K562 (cell line): ENCODE data around the gene PIP4K2A. TPM values are rescaled to one million over a fixed set of nuclear protein-coding genes. Genes with fewer than 3 reads are reported as not detected.

Experiments
- ATAC-seq: fragments of 200-7000 bp; cut with Tn5 transposase; 3 replicates; pipeline ENCODE4 v1.9.1; 2020; ENCODE audit warnings: moderate library complexity
- BruUV-seq: library from RNA; stranded (reverse); fragments of 400-500 nt; replicated peaks from 2 replicates; lab custom pipeline; 2021; lab: Mats Ljungman, UMichigan
- CTCF ChIA-PET: fragments of 300-600 bp; formaldehyde crosslinking; extraction: SDS; loops from one replicate; lab custom pipeline; 2021; ENCODE audit warnings: low intra/inter-chr PET ratio; lab: Yijun Ruan, JAX
- POLR2A ChIA-PET: fragments of 300-600, 350-650 bp; sonication (Branson Sonifier 250); formaldehyde crosslinking; extraction: SDS; loops from one replicate; lab custom pipeline; 2021; ENCODE audit warnings: antibody characterized with exemption, inconsistent platforms; lab: Yijun Ruan, JAX
- DNase-seq, 4 experiments: peaks; one replicate each; pipeline versions ENCODE4 v3.0.0 to v3.0.0-alpha.2; 2011 to 2018; ENCODE audit warnings: low spot score in 3 of 4, mixed read lengths in 3 of 4; ENCODE audit errors: extremely low read depth in 1 of 4
- FAIRE-seq: peaks from 2 replicates; lab custom pipeline; 2011; peaks lifted over from hg19 to GRCh38; lab: Jason Lieb, UNC
- H2AFZ ChIP-seq: 2 replicates; pipeline ENCODE4 v1.6.0; 2011; ENCODE audit warnings: low read depth, low read length, control low read depth, inconsistent platforms
- H3K27ac ChIP-seq: fragments of 200-600 bp; 3 replicates; pipeline ENCODE4 v1.8.0; 2011; ENCODE audit warnings: low read depth, mild to moderate bottlenecking, control low read depth, inconsistent platforms, low read length, moderate library complexity, mixed read lengths; ENCODE audit errors: extremely low read depth
- H3K27me3 ChIP-seq, 2 experiments: fragments of 300-600 bp in 1 of 2; 2 replicates in 1 of 2; 3 replicates in 1 of 2; pipeline versions ENCODE4 v1.6.0 to v1.8.0; 2011; ENCODE audit warnings: inconsistent platforms in 2 of 2, low read length in 2 of 2, mild to moderate bottlenecking in 1 of 2, mixed read lengths in 1 of 2, moderate library complexity in 1 of 2; ENCODE audit not compliant: control insufficient read depth in 2 of 2, insufficient read depth in 2 of 2
- H3K36me3 ChIP-seq: fragments of 300-600 bp; 3 replicates; pipeline ENCODE4 v1.8.0; 2011; ENCODE audit warnings: mild to moderate bottlenecking, low read length, inconsistent platforms; ENCODE audit not compliant: control insufficient read depth, insufficient read depth
- H3K4me1 ChIP-seq, 2 experiments: fragments of 200-600 bp in 1 of 2; replicated peaks in 1 of 2; 2 replicates in 1 of 2; 3 replicates in 1 of 2; pipeline versions ENCODE4 v1.5.1 to v1.8.0; 2011; ENCODE audit warnings: inconsistent platforms in 2 of 2, low read length in 2 of 2, mild to moderate bottlenecking in 1 of 2, mixed read lengths in 1 of 2, moderate library complexity in 1 of 2; ENCODE audit not compliant: control insufficient read depth in 2 of 2, insufficient read depth in 2 of 2
- H3K4me2 ChIP-seq: 2 replicates; pipeline ENCODE4 v1.6.1; 2011; ENCODE audit warnings: low read length, control low read depth, inconsistent platforms, mixed read lengths; ENCODE audit not compliant: insufficient read depth
- H3K4me3 ChIP-seq: fragments of 200-600 bp; sonication (generic), shearing (Covaris generic); 2 replicates; pipeline ENCODE4 v1.5.1; 2016; ENCODE audit warnings: control low read depth, inconsistent platforms
- H3K79me2 ChIP-seq: fragments of 200-600 bp; 3 replicates; pipeline ENCODE4 v1.8.0; 2011; ENCODE audit warnings: low read length, inconsistent platforms; ENCODE audit not compliant: control insufficient read depth, insufficient read depth
- H3K9ac ChIP-seq, 2 experiments: 2 replicates each; pipeline versions ENCODE4 v1.6.0 to v1.6.1; 2011; ENCODE audit warnings: low read depth in 2 of 2, low read length in 2 of 2, control low read depth in 1 of 2, inconsistent platforms in 1 of 2, mild to moderate bottlenecking in 1 of 2, mixed read lengths in 1 of 2; ENCODE audit not compliant: insufficient read depth in 1 of 2
- H3K9me1 ChIP-seq: one replicate; pipeline ENCODE4 v1.6.0; 2011; ENCODE audit warnings: inconsistent platforms, mild to moderate bottlenecking, low read length, moderate library complexity; ENCODE audit not compliant: control insufficient read depth, insufficient read depth
- H3K9me3 ChIP-seq: replicated peaks from 2 replicates; pipeline ENCODE4 v1.5.1; 2011; ENCODE audit warnings: low read depth, low read length, inconsistent platforms; ENCODE audit not compliant: control insufficient read depth, insufficient read depth
- H4K20me1 ChIP-seq: replicated peaks from 2 replicates; pipeline ENCODE4 v1.6.1; 2011; ENCODE audit warnings: low read length, inconsistent platforms, mixed read lengths; ENCODE audit not compliant: control insufficient read depth, insufficient read depth
- ASH1L ChIP-seq: fragments of 450-650 bp; IDR thresholded peaks from 2 replicates; pipeline ENCODE4 v1.6.1; 2018; ENCODE audit warnings: borderline replicate concordance, mild to moderate bottlenecking, low read depth; ENCODE audit not compliant: partially characterized antibody
- BMI1 ChIP-seq: fragments of 150-350 bp; IDR thresholded peaks from 2 replicates; pipeline ENCODE4 v1.6.1; 2014; ENCODE audit warnings: low read length
- EP400 ChIP-seq: fragments of 450-650 bp; IDR thresholded peaks from 2 replicates; pipeline ENCODE4 v1.6.1; 2017; ENCODE audit warnings: antibody characterized with exemption, mild to moderate bottlenecking, moderate library complexity
- GATA2 ChIP-seq: sonication (generic); formaldehyde crosslinking; IDR thresholded peaks from 2 replicates; pipeline ENCODE4 v1.4.0; 2020; ENCODE audit warnings: mild to moderate bottlenecking, missing genetic modification reagents
- NFE2L1 ChIP-seq: fragments of 450-650 bp; IDR thresholded peaks from 2 replicates; pipeline ENCODE4 v1.6.1; 2016; ENCODE audit warnings: missing genetic modification characterization, low read depth, mild to moderate bottlenecking, missing compliant biosample characterization, moderate library complexity, borderline replicate concordance
- PTRF ChIP-seq: fragments of 450-650 bp; IDR thresholded peaks from 2 replicates; pipeline ENCODE4 v1.6.1; 2016; ENCODE audit warnings: mild to moderate bottlenecking, missing genetic modification characterization, missing compliant biosample characterization
- ZBED1 ChIP-seq: IDR thresholded peaks from 2 replicates; pipeline ENCODE4 v1.6.1; 2014
- ZBTB33 ChIP-seq: sonication (generic); formaldehyde crosslinking; IDR thresholded peaks from 2 replicates; pipeline ENCODE4 v1.8.1; 2023; ENCODE audit warnings: mild to moderate bottlenecking, missing genetic modification reagents
- ZEB2 ChIP-seq: fragments of 450-650 bp; IDR thresholded peaks from 2 replicates; pipeline ENCODE4 v1.6.1; 2016
- ZNF592 ChIP-seq: fragments of 450-650 bp; IDR thresholded peaks from 2 replicates; pipeline ENCODE4 v1.6.1; 2017; ENCODE audit warnings: antibody characterized with exemption, mild to moderate bottlenecking
- ZSCAN32 ChIP-seq: fragments of 450-650 bp; formaldehyde crosslinking; IDR thresholded peaks from 2 replicates; pipeline ENCODE4 v1.4.0; 2020; ENCODE audit warnings: mild to moderate bottlenecking, moderate library complexity
- WGBS: fragments of 100-300 bp; shearing (Covaris generic); methylation state at CpG from one replicate; pipeline ENCODE4 v1.1.6; 2016; ENCODE audit warnings: low coverage, mixed read lengths; ENCODE audit not compliant: insufficient coverage; ENCODE audit errors: missing lambda C conversion rate; 5-methylcytosine and 5-hydroxymethylcytosine counted together
- in situ Hi-C: fragments of 300-500 bp; cut with MboI; formaldehyde crosslinking; loops from 4 replicates; pipeline ENCODE4 v1.15.0; 2018; ENCODE audit warnings: inconsistent platforms, mixed read lengths
- intact Hi-C: fragments of 100-400 bp; cut with micrococcal nuclease; formaldehyde crosslinking; loops from 2 replicates; pipeline ENCODE4 v1.14.2; 2022
- polyA plus RNA-seq, 8 experiments: library from polyadenylated mRNA; depleted of rRNA in 4 of 8; stranded (reverse) in 5 of 8; unstranded in 3 of 8; fragments of >200 nt; fragmentation: Nextera tagmentation in 2 of 8; fragmentation: Illumina TruSeq in 1 of 8; extraction: Ambion mirVana in 2 of 8; extraction: Trizol in 1 of 8; gene quantifications; 2 replicates each; pipeline versions ENCODE4 v1.2.1 to v1.2.3, GENCODE V29; 2011 to 2014; ENCODE audit warnings: inconsistent platforms in 1 of 8, missing spikeins in 1 of 8
- total RNA-seq, 7 experiments: library from RNA; depleted of rRNA in 6 of 7; stranded (reverse); fragments of >200 nt in 6 of 7; fragmentation: Illumina TruSeq in 2 of 7; extraction: Trizol in 2 of 7; gene quantifications; 2 replicates each; pipeline versions ENCODE4 v1.2.1 to v1.2.3, GENCODE V29; 2011 to 2021; ENCODE audit warnings: low replicate concordance in 1 of 7
- TF ChIP-seq, protein P1 (sequence below): sonication (generic); formaldehyde crosslinking; IDR thresholded peaks from 2 replicates; pipeline ENCODE4 v1.8.0; 2023; ENCODE audit warnings: mild to moderate bottlenecking, missing genetic modification reagents
- TF ChIP-seq, protein P2 (sequence below): sonication (generic); formaldehyde crosslinking; IDR thresholded peaks from 2 replicates; pipeline ENCODE4 v1.5.0; 2020; ENCODE audit warnings: missing genetic modification reagents

PIP4K2A gene
- total and polyA plus RNA-seq, 9 of the 15 experiments (the other 6 are each of a cell fraction or from before 2014, with no cell fraction given), result 35.6 to 117 (median 71.9) TPM

DNA sequence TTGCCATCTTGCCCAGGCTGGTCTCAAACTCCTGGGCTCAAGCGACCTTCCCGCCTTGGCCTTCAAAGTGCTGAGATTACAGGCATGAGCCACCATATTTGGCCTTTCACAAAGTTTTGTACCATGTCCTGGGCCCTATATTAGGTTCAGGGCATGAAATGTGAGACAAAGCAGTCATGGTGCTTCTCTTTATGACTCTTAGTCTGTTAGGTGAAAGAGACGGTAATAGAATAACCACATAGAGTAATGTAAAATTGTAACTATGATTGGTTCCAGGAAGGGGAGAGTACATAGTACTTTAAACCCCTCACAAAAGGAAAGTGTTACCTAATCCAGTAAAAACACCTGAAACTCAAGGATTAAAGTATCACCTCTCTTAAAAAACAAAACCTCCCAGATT, 224.4 kb downstream of the PIP4K2A start:
- Histone ChIP-seq H3K4me2 (no peak overlapping the region), H3K27me3 (peaks cover 0 to under 1% of the 10 kb centered on the region in 2 experiments; a peak in 1 of 5 replicates), H3K79me2 (no peaks in the 10 kb centered on the region), H3K36me3 (no peaks in the 10 kb centered on the region), H2AFZ (no peak overlapping the region), H3K9me1 (no peaks in the 10 kb centered on the region), H3K9me3 (no peaks in the 10 kb centered on the region), H3K4me1 (peaks cover 0 to 17% of the 10 kb centered on the region in 2 experiments; a peak in 2 of 5 replicates), H3K4me3 (no peak overlapping the region), H3K27ac (no peak overlapping the region), H4K20me1 (no peaks in the 10 kb centered on the region), H3K9ac (no peak overlapping the region)
- WGBS, result 53% methylated on average over 3 of the region's 3 CpGs
- ChIA-PET POLR2A (interaction anchor here (0.6 to 3.1 kb wide), 3 partner anchors 9 to 11 kb away, joined by 3 to 13 read pairs (median 5); no protein-coding TSS in a partner anchor), CTCF (no interaction called here)
- BruUV-seq, result no TSS peak
- no peak for ATAC-seq
- in situ Hi-C loops, result no loop called here
- no peak for FAIRE-seq
- intact Hi-C loops, result no loop called here
- DNase-seq, result no peak
- TF ChIP-seq ZEB2 (no peak), ZBTB33 (CRISPR knock-in tag) (no peak), ZSCAN32 (CRISPR knock-in tag) (no peak), BMI1 (no peak), ASH1L (no peak), ZNF592 (no peak), EP400 (no peak), GATA2 (CRISPR knock-in tag) (no peak), ZBED1 (no peak), NFE2L1 (tag) (no peak), PTRF (tag) (no peak)
- TF ChIP-seq, protein P1, sequence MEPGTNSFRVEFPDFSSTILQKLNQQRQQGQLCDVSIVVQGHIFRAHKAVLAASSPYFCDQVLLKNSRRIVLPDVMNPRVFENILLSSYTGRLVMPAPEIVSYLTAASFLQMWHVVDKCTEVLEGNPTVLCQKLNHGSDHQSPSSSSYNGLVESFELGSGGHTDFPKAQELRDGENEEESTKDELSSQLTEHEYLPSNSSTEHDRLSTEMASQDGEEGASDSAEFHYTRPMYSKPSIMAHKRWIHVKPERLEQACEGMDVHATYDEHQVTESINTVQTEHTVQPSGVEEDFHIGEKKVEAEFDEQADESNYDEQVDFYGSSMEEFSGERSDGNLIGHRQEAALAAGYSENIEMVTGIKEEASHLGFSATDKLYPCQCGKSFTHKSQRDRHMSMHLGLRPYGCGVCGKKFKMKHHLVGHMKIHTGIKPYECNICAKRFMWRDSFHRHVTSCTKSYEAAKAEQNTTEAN (CRISPR knock-in tag), result no peak
- TF ChIP-seq, protein P2, sequence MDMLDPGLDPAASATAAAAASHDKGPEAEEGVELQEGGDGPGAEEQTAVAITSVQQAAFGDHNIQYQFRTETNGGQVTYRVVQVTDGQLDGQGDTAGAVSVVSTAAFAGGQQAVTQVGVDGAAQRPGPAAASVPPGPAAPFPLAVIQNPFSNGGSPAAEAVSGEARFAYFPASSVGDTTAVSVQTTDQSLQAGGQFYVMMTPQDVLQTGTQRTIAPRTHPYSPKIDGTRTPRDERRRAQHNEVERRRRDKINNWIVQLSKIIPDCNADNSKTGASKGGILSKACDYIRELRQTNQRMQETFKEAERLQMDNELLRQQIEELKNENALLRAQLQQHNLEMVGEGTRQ (CRISPR knock-in tag), result no peak
